NOMO-1 treated with dmso at 0.1 percent for 144 hours (cell line): ENCODE results near the gene NSMF.
A peak's percentile ranks its signal among the peaks of the same experiment; 100 is the strongest.

Source experiments
- DNase-seq: peaks from one replicate; lab custom pipeline; 2025; ENCODE audit not compliant: unreplicated experiment; lab: John Stamatoyannopoulos, UW

Gene NSMF

GRCh38 chr9:137433349-137433915 is 25.7 kb downstream of the NSMF start:
- DNase-seq: no peak

- DNase-seq: no peak
Measured at GRCh38 chr9:137432687-137433348, 26.3 kb downstream of the NSMF start.

- DNase-seq: no peak
Measured at GRCh38 chr9:137431416-137431931, 27.7 kb downstream of the NSMF start.

- DNase-seq: no peak
Measured at GRCh38 chr9:137430723-137431415, 28.3 kb downstream of the NSMF start.

- DNase-seq: no peak
Measured at GRCh38 chr9:137429974-137430722, 29.0 kb downstream of the NSMF start.

GRCh38 chr9:137429546-137429890 is 29.6 kb downstream of the NSMF start:
- no peak for DNase-seq

- DNase-seq: no peak
Measured at GRCh38 chr9:137428841-137429545, 30.1 kb downstream of the NSMF start.

- DNase-seq: no peak
Measured at GRCh38 chr9:137428311-137428630, 30.9 kb downstream of the NSMF start.

- DNase-seq: no peak
Measured at GRCh38 chr9:137427454-137428310, 31.5 kb downstream of the NSMF start.

- no peak for DNase-seq
Measured at GRCh38 chr9:137426018-137426681, 33.0 kb downstream of the NSMF start.

GRCh38 chr9:137423514-137424291 is 35.4 kb downstream of the NSMF start:
- DNase-seq: no peak

- peak; percentile 91 for DNase-seq
Measured at GRCh38 chr9:137422604-137423513, 36.3 kb downstream of the NSMF start, which contains the start of the genes EXD3 and NOXA1. Gene EXD3, minus strand, starts transcription at chr9:137423162. Its CDS starts 27,805 bp downstream, at chr9:137395357. Gene NOXA1, plus strand, starts transcription at chr9:137423393. Its CDS starts 137 bp downstream, at chr9:137423530.

- DNase-seq: no peak
Measured at GRCh38 chr9:137421838-137422603, 37.1 kb downstream of the NSMF start.

GRCh38 chr9:137417161-137418021 is 41.7 kb downstream of the NSMF start:
- no peak for DNase-seq

GRCh38 chr9:137416563-137417151 is 42.5 kb downstream of the NSMF start:
- no peak for DNase-seq
